Keratinocyte (primary cell): ENCODE results near the gene FAM120A. TPM values are rescaled to one million over a fixed set of nuclear protein-coding genes. Genes with fewer than 3 reads are reported as not detected.

Experiments used
- DNase-seq: peaks from one replicate; pipeline ENCODE4 v3.0.0-alpha.2; 2011; ENCODE audit warnings: low read depth, missing footprints, low spot score
- FAIRE-seq: peaks from 2 replicates; lab custom pipeline; 2011; peaks lifted over from hg19 to GRCh38; lab: Jason Lieb, UNC
- H2AFZ ChIP-seq: 2 replicates; pipeline ENCODE4 v1.6.0; 2012; ENCODE audit warnings: low read length, control low read depth, inconsistent platforms; ENCODE audit not compliant: control insufficient read depth
- H3K27ac ChIP-seq: 2 replicates; pipeline ENCODE4 v1.5.1; 2011; ENCODE audit warnings: low read length; ENCODE audit not compliant: control insufficient read depth, insufficient read depth
- H3K27me3 ChIP-seq: 3 replicates; pipeline ENCODE4 v1.6.0; 2011; ENCODE audit warnings: low read length; ENCODE audit not compliant: control insufficient read depth, insufficient read depth; ENCODE audit errors: extremely low read depth
- H3K36me3 ChIP-seq, 2 experiments: 2 replicates in 1 of 2; 3 replicates in 1 of 2; pipeline ENCODE4 v1.5.1; 2011; ENCODE audit warnings: low read length in 2 of 2, mild to moderate bottlenecking in 1 of 2; ENCODE audit not compliant: control insufficient read depth in 2 of 2, insufficient read depth in 2 of 2; ENCODE audit errors: extremely low read depth in 1 of 2
- H3K4me1 ChIP-seq: 3 replicates; pipeline ENCODE4 v1.5.1; 2011; ENCODE audit warnings: low read length; ENCODE audit not compliant: control insufficient read depth, insufficient read depth; ENCODE audit errors: extremely low read depth
- H3K4me2 ChIP-seq: 3 replicates; pipeline ENCODE4 v1.6.0; 2011; ENCODE audit warnings: low read depth, low read length; ENCODE audit not compliant: control insufficient read depth, insufficient read depth; ENCODE audit errors: extremely low read depth
- H3K4me3 ChIP-seq, 3 experiments: fragments of 200-600 bp in 1 of 3; sonication (generic) in 1 of 3; 2 replicates in 2 of 3; 3 replicates in 1 of 3; pipeline ENCODE4 v1.5.1; 2011 to 2016; ENCODE audit warnings: low read length in 3 of 3, mild to moderate bottlenecking in 3 of 3, control low read depth in 2 of 3, inconsistent platforms in 1 of 3, low read depth in 1 of 3, mixed read lengths in 1 of 3, mixed run types in 1 of 3, moderate library complexity in 1 of 3; ENCODE audit not compliant: control insufficient read depth in 2 of 3, insufficient read depth in 2 of 3; ENCODE audit errors: extremely low read depth in 1 of 3
- H3K79me2 ChIP-seq: 2 replicates; pipeline ENCODE4 v1.6.0; 2012; ENCODE audit warnings: low read length; ENCODE audit not compliant: control insufficient read depth, insufficient read depth
- H3K9ac ChIP-seq: 3 replicates; pipeline ENCODE4 v1.6.0; 2011; ENCODE audit warnings: low read length; ENCODE audit not compliant: control insufficient read depth, insufficient read depth; ENCODE audit errors: extremely low read depth
- H3K9me1 ChIP-seq: 3 replicates; pipeline ENCODE4 v1.6.0; 2011; ENCODE audit warnings: low read length; ENCODE audit not compliant: control insufficient read depth, insufficient read depth; ENCODE audit errors: extremely low read depth
- H3K9me3 ChIP-seq: 2 replicates; pipeline ENCODE4 v1.5.1; 2012; ENCODE audit warnings: low read depth, low read length; ENCODE audit not compliant: control insufficient read depth
- H4K20me1 ChIP-seq: 3 replicates; pipeline ENCODE4 v1.6.0; 2011; ENCODE audit warnings: low read length; ENCODE audit not compliant: control insufficient read depth, insufficient read depth; ENCODE audit errors: extremely low read depth
- EZH2 ChIP-seq: IDR thresholded peaks from one replicate; pipeline ENCODE4 v1.6.1; 2012; ENCODE audit warnings: inconsistent platforms, mild to moderate bottlenecking, low read length, moderate library complexity
- dilution Hi-C: fragments of 300-500 bp; cut with MboI; formaldehyde crosslinking; loops from one replicate; pipeline ENCODE4 v1.7.0; 2020; ENCODE audit warnings: low sequenced_read_pairs; ENCODE audit not compliant: extremely low pct_ligation_motif_present
- polyA plus RNA-seq, 5 experiments: library from polyadenylated mRNA; depleted of rRNA in 3 of 5; stranded (reverse) in 3 of 5; stranded (forward) in 1 of 5; unstranded in 1 of 5; fragments of >200 nt; gene quantifications; 1 replicate in 1 of 5; 2 replicates in 3 of 5; 3 replicates in 1 of 5; pipeline versions ENCODE4 v1.2.1 to v1.2.3, GENCODE V29; 2011 to 2012; ENCODE audit warnings: missing spikeins in 2 of 5, low read depth in 1 of 5, low replicate concordance in 1 of 5
- TF ChIP-seq, protein P1 (sequence below), 3 experiments: IDR thresholded peaks in 1 of 3; conservative IDR thresholded peaks in 1 of 3; optimal IDR thresholded peaks in 1 of 3; 2 replicates in 2 of 3; 3 replicates in 1 of 3; pipeline versions ENCODE3 to v1.5.1; 2011; ENCODE audit warnings: low read length in 3 of 3, mild to moderate bottlenecking in 3 of 3, moderate library complexity in 2 of 3, control low read depth in 1 of 3, inconsistent platforms in 1 of 3; ENCODE audit not compliant: insufficient read depth in 2 of 3; ENCODE audit errors: extremely low read depth in 1 of 3

The FAM120A gene
- polyA plus RNA-seq, 1 donor (not counting 4 experiments of a cell fraction or from before 2014, with no cell fraction given): 79.2 TPM

DNA sequence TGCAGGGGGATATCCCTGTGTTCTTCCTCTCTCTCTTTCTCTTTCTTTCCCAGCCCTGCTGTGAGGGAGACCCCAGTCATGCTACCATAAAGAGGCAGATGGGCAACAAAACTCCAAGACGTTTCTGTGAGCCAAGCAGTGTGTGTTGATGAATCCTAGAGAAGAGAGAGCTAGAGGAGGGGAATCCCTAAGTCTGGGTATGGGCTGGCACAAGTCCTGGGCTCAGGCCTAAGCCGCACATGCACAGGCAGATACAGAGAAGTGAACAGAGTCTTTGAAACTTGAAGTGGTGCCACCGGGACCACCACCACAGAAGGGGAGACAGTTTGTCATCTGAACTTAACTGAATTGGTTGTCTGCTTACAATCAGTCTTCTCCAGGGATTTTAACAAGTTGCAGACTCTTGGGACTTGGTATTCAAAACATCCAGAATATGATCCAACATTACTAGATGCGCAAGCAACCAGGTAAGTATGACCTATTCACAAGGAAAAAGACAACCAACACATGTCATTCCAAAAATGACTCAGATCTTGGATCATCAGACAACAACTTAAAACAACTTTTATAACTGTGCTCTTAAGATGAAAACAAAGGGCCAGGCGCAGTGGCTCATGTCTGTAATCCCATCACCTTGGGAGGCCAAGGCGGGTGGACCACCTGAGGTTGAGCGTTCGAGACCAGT is 10.4 kb upstream of the FAM120A start:
- no peak overlapping the region for H3K27ac ChIP-seq
- H3K4me2 ChIP-seq: no peak overlapping the region
- no peaks in the 10 kb centered on the region for H3K9me3 ChIP-seq
- no peaks in the 10 kb centered on the region for H3K4me1 ChIP-seq
- peaks cover 2 to 3% of the 10 kb centered on the region in 2 experiments for H3K36me3 ChIP-seq
- TF ChIP-seq EZH2: no peak
- TF ChIP-seq, protein P1, sequence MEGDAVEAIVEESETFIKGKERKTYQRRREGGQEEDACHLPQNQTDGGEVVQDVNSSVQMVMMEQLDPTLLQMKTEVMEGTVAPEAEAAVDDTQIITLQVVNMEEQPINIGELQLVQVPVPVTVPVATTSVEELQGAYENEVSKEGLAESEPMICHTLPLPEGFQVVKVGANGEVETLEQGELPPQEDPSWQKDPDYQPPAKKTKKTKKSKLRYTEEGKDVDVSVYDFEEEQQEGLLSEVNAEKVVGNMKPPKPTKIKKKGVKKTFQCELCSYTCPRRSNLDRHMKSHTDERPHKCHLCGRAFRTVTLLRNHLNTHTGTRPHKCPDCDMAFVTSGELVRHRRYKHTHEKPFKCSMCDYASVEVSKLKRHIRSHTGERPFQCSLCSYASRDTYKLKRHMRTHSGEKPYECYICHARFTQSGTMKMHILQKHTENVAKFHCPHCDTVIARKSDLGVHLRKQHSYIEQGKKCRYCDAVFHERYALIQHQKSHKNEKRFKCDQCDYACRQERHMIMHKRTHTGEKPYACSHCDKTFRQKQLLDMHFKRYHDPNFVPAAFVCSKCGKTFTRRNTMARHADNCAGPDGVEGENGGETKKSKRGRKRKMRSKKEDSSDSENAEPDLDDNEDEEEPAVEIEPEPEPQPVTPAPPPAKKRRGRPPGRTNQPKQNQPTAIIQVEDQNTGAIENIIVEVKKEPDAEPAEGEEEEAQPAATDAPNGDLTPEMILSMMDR (optimal IDR thresholded peaks at IDR 0.05 in 1 of 3, IDR thresholded peaks at IDR 0.05 in 1 of 3, conservative IDR thresholded peaks at IDR 0.05 in 1 of 3; ENCODE audit: extremely low read depth in 1 of 3, insufficient read depth in 2 of 3, low read length in 3 of 3): no peak
- no peaks in the 10 kb centered on the region for H3K27me3 ChIP-seq
- no peaks in the 10 kb centered on the region for H3K9me1 ChIP-seq
- no peak for FAIRE-seq
- no peak for DNase-seq
- no peaks in the 10 kb centered on the region for H3K79me2 ChIP-seq
- H2AFZ ChIP-seq: no peak overlapping the region
- H3K9ac ChIP-seq: no peak overlapping the region
- no peak overlapping the region for H3K4me3 ChIP-seq
- H4K20me1 ChIP-seq: no peaks in the 10 kb centered on the region
- dilution Hi-C loops: no loop called here

GRCh38 chr9:93446073-93446472 is 5.4 kb upstream of the FAM120A start:
- Histone ChIP-seq H3K9me3 (no peaks in the 10 kb centered on the region), H3K79me2 (peaks cover 4% of the 10 kb centered on the region), H3K9ac (no peak overlapping the region), H3K27ac (no peak overlapping the region), H3K27me3 (no peaks in the 10 kb centered on the region), H3K4me3 (no peak overlapping the region), H4K20me1 (no peaks in the 10 kb centered on the region), H3K4me1 (peaks cover 6% of the 10 kb centered on the region), H3K36me3 (peaks cover 10 to 18% of the 10 kb centered on the region in 2 experiments), H2AFZ (no peak overlapping the region), H3K4me2 (no peak overlapping the region), H3K9me1 (no peaks in the 10 kb centered on the region)
- DNase-seq (no peak), FAIRE-seq (no peak)
- dilution Hi-C loops: no loop called here
- TF ChIP-seq EZH2: no peak
- TF ChIP-seq, protein P1 (optimal IDR thresholded peaks at IDR 0.05 in 1 of 3, IDR thresholded peaks at IDR 0.05 in 1 of 3, conservative IDR thresholded peaks at IDR 0.05 in 1 of 3; ENCODE audit: extremely low read depth in 1 of 3, insufficient read depth in 2 of 3, low read length in 3 of 3): no peak
